HG03039 (cell line): ENCODE measurements around the gene KCNJ1.

Experiments used
- ATAC-seq: cut with Tn5 transposase; IDR thresholded peaks from one replicate; pipeline ENCODE4 v1.9.1; 2021; ENCODE audit warnings: mild to moderate bottlenecking, moderate library complexity; ENCODE audit not compliant: unreplicated experiment

KCNJ1 gene

DNA sequence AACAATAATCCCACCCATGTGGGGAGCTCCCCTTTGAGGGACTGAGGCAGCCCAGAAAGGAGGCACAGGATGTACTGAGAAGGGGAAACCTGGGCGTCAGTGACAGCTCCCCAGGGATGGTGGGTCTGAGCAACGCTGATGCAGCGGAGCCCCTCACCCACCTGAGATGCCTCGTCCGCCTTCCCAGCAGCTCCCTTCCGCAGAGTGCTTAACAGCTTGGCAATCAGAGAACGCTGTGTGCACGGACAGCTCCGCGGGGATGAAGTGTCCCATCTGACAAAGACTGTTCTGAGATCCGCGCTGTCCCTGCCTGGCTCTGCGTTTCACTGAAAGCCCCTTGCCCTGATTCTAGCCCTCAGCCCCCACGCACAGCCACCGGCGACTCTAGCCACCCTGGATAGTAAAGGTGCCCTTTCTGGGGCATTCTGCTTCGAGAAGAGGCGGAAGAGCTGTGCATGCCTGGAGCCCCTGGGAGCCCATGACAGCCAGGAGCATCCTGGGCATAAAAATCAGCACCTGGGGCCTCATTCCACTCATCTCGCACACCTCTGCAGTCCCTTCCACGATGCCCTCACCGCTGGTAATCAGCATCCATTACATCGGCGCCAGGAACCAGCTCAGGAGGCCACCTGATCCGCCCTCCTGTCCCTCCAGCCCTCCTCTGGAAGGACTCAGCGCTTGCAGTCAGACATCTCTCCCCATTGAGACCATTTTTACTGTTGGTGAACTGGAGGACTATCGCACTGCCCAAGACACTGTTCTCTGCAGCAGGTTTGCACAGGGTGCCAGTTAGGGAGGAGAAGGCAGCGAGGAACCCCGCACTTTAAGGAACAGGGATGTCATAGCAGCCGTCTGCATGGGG is 34.8 kb upstream of the KCNJ1 start:
- ATAC-seq: no peak

- ATAC-seq: no peak
These were observed 33.4 kb upstream of the KCNJ1 start for GRCh38 chr11:128900468-128900867.

GRCh38 chr11:128898580-128899344 is 31.7 kb upstream of the KCNJ1 start:
- no peak for ATAC-seq

DNA sequence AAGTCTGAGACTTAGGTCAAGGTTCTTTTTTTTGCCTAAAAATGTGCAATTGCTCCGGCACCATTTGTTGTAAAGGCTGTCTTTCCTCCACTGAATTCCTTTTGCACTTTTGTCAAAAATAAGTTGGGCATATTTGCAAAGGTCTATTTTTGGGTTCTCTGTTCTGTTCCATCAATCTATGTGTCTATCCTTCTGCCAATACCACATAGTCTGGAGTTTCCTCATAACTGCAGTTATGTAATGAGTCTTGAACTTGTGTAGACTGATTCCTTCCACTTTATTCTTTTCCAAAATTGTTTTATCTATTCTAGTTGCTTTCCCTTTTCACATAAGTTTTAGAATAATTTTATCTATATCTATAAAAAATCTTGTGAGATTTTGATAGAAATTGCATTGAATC is 30.7 kb upstream of the KCNJ1 start:
- no peak for ATAC-seq

GRCh38 chr11:128896356-128896755 is 29.3 kb upstream of the KCNJ1 start:
- no peak for ATAC-seq

DNA sequence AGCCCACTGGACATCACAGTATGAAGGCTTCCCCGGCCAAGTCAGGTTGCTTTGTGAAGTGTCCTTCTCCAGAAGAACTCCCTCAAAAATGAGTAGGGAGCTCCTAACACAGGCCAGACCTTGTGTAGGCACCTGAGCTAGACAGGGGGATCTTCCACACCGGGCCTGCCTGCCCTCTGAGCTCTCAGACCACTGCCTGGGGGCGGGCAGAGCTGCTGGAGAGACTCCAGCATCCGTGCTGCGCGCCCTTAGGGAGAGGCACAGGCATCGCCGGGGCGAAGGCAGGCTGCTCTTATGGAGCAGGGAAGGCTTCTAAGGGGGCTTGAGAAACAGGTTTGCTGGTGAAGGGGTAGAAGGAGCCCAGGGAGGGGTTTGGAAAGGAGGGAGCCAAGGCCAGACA is 28.4 kb upstream of the KCNJ1 start:
- ATAC-seq: no peak

GRCh38 chr11:128894685-128895084 is 27.6 kb upstream of the KCNJ1 start:
- no peak for ATAC-seq

DNA sequence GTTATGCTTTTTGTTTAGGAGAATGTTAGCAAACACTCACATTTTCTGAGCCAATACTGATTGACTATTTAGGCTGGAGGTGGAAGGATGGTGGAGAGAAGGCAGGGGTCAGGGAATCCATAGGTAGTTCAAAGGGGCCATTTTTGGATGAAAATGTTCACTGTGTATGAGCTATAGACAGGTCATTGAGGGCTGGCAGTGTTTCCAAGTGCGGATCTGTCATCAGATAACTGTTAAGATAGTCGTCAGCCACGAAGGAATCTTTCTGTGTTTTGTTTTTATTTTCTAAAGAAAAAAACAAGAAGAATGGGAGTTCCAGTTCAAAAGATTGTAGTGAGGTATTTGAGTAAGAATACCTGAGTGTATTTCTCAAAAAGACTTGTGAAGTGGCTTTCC is 27.2 kb upstream of the KCNJ1 start:
- ATAC-seq: no peak

- no peak for ATAC-seq
These were observed 26.6 kb upstream of the KCNJ1 start for GRCh38 chr11:128893578-128894285.

DNA sequence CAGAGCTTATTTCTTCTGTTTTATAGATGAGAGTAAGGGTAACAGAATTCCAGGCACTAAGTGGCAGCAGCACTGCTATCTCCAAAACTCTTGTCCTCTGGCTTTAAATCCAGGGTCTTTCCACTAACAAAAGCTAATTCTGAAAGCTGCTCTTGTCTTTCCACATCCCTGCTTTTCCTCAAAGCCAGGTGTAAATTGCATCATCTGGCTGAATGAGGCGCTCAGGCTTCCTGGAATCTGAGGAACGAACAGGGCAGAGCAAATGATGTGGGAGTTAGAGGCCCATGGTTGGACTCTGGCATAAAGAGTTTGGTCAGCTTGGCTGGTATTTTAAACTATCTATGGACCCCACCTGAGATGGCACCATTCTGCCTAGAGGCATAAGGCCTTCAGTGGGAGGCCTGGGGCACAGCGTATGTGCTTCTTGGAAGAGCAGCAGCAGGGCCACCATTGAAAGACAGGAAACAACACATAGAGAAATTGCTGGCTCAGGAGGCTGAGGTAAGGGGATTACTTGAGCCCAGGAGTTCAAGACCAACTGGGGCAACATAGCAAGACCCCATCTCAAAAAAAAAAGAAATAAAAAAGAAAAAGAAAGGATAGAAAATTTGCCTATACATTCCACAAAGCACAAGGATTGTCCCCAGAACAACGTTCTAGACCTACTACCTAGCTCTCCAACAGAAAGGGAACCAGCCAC is 25.9 kb upstream of the KCNJ1 start:
- ATAC-seq: no peak

GRCh38 chr11:128891913-128892398 is 24.9 kb upstream of the KCNJ1 start:
- ATAC-seq: no peak

DNA sequence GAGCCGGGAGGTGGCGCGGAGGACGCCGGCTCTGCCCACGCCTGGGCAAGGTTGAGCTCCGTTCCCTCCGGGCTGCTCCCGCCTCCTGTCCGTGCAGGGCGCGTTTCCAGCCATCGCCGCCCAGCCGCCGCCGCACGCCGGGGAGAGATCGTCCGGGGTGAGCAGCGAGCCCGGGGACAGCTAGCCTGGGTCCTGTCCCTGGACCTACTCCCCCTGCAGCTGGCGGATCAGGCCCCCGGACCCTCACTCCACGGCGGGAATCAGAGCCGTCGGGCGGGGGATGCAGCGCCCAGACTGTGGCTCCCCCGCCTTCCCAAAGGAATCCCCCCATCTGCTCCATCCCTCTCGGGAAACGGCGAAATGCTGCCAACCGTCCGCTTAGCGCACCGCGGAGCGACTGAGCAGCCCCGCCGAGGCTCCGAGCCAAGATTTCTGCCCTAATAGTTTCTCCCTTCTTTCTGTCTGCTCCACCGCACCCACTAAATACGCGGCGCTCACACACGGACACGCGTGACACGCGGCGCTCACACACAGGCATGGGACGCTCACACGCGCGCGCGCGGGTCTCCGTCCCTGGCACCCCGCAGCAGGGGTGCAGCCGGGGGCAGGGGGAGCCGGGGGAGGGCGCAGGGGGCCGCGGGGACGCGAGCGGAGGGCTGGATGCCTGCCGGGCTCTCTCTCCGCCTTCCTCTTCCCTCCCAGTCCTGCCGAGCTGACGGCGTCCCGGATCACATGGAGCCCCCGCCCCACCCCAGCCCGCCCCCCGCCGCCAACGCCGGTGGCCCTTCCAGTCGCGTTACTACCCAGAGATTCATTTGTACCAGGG is 23.7 kb upstream of the KCNJ1 start, which contains the start of gene KCNJ5:
Gene KCNJ5 (plus strand): TSS at position 814 of the 826 bp plus-strand sequence. CDS start 19,918 bp downstream, outside the sequence.
- ATAC-seq: no peak

GRCh38 chr11:128890216-128890542 is 23.1 kb upstream of the KCNJ1 start:
- no peak for ATAC-seq

GRCh38 chr11:128889657-128890213 is 22.6 kb upstream of the KCNJ1 start:
- ATAC-seq: no peak

DNA sequence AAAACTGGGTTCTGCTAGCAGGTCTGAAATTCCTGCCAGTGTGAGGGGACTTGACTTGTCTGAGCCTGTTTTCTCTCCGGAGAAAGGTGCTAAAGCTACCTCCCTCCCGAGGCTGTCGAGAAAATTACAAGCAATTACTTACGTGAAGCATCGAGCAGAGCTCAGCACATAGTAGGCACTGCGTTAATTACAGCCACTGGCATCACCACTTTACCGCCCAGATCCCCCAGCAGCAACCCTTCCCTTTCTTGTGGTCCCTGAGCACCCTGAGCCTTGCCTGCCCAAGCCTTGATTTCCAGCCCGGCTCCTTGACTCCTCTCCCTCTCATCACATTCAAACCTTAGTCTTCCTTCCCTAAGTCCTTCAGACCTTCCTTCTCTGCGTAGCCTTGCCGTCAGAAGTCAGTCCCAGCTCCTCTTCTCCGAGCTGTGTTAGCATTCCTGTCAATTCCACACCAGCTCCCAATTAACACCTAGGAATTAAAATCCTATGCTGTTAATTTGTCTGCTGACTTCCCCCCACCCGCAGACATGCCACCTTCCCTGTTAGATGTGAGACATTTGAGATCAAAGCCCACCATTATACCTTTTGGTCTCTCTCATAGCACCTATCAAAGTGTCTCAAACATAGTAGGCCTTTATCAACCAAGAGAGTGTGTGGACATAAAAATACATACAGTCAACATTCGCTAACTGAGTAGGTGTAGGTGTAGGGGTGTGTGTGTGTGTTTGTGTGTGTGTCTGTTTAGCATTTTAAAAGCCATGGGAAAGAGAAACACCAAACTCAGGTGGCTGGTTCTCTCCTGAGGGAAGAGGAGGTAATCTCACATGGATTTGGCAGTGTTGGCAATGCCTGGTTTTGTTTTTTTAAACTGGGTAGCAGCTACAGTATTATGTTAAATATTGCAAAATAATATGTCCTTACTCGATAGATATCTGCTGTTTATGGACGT is 21.2 kb upstream of the KCNJ1 start:
- no peak for ATAC-seq

DNA sequence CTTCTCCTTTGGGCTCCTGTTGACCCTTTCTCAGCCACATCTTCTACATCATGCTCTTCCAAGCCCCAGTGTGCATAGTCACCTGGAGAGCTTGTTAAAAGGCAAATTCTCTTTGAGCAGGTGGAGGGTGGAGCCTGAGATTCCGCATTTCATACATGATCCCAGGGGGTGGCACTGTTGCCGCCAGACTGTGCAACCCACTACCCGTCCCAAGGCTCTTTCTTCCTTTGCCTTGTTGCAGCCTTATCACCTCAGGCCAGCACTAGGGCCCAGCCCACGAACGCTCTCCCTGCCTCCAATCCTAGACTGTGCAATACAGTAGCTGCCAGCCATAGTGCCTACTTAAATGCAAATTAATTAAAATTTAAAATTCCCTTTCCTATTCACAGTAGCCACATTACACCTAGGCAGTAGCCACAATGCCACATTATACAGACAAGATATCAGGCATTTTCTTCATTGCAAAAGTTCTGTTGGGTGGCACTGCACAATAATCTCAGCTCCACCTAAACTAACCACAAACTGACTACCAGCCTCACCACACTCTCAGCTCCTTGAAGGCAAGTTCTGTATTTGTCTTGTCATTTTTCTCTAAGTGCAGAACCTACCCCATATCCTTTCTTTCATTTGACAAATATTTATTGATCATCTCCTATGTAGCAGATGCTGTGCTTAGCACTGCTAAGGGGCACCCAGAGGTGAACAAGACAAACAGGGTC is 19.5 kb upstream of the KCNJ1 start:
- ATAC-seq: no peak

DNA sequence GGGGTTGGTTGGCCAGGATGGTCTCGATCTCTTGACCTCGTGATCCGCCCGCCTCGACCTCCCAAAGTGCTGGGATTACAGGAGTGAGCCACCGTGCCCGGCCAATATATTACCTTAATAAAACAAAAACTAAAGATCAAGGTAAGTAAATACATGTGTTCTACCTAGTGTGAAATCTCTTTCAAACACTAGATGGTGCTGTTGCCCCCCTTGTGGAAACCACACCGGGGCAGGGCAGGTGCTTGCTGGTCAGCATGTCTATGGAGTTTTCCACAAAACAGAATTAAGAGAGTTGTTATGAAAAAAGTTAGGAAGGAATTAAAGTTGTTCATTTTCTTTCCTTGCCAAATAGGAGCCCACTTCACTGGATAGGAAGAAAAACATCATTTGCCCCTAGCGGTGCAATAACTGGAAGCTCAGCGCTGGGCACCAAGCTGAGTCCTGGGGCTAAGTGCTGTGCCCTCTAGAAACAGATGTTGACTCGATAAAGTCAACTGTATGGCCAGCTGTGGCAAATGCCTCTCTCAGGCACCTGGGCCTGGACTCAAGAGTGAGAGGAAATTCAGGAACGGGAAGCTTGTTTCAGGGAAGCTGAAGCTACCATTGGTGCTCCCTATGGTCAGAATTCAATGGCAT is 17.7 kb upstream of the KCNJ1 start:
- peak; percentile 83 for ATAC-seq
